Activated CD8-positive, alpha-beta memory T cell treated with anti-CD3 and anti-CD28 coated beads, Interleukin-2, amount 50 U/mL, for 24 hours (primary cell): ENCODE results near the gene MGAT5.
"Not testable (repeated sequence)": the region's sequence is repeated elsewhere in the genome, so short reads cannot be mapped to it uniquely, and the experiment has no call there.

ENCODE experiments used
- DNase-seq: peaks from one replicate; pipeline ENCODE4 v3.0.0-alpha.2; 2020; ENCODE audit errors: extremely low read depth

MGAT5 gene

GRCh38 chr2:134463699-134464022 lies 209.8 kb downstream of the MGAT5 start:
- DNase-seq: no peak

- DNase-seq: no peak
Measured at GRCh38 chr2:134465228-134466105, 211.6 kb downstream of the MGAT5 start.

DNA sequence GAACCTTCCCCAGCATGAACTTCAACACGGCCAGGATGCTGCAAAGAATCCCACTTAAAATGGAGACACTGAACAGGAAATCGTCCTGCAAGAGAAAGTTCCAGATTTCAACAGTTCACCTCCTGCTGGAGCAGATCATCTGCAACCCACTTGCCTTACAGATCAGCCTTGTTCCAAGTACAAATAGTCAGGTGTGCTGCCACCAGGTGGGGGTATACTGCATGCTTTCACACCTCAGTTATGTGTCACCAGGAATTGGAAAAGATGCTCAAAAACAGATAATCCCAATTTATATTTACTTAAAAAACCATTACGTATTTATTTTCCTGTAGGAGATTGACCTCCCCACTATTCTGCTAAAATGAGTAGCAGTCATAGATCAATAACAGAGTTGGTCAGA lies 212.3 kb downstream of the MGAT5 start:
- DNase-seq: no peak

DNA sequence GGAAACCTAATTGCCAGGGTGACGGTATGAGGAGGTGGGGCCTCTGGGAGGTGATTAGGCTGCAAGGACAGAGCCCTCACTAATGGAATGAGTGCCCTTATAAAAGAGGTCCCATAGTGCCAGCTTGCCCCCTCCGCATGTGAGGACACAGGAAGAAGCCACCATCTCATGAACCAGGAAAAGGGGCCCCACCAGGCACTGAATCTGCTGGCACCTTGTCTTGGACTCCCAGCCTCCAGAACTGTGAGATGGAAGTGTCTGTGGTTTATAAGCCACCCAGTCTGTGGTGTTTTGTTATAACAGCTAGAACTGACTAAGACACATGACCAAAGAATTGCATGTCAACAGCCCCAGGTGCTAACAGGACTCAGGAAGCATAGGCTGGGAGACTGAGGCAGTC lies 214.3 kb downstream of the MGAT5 start:
- DNase-seq: no peak

GRCh38 chr2:134468776-134469175 lies 214.9 kb downstream of the MGAT5 start:
- DNase-seq: no peak

GRCh38 chr2:134469516-134470115 lies 215.7 kb downstream of the MGAT5 start:
- DNase-seq: no peak

DNA sequence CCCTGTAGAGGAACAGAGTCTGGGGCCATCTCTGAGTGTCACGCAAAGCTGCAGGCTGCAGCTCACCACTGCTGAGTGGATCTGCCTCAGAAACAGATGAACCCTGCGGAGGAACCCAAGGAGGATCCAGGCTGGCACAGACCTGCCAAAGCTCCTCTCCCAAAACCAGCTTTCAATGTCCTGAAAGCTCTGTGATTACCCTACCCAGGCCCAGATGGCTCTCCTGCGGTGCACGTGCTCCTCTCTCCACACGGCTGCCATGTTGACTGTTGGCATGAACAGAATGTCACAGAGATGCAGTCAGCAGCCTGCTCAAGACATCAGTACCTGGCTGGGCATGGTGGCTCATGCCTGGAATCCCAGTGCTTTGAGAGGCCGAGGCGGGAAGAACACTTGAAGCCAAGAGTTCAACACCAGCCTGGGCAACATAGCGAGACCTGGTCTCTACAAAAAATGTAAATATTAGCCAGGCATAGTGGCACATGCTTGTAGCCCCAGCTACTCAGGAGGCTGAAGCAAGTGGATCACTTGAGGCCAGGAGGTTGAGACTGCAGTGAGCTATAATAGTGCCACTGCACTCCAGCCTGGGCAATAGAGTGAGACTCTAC lies 216.8 kb downstream of the MGAT5 start:
- DNase-seq: no peak

DNA sequence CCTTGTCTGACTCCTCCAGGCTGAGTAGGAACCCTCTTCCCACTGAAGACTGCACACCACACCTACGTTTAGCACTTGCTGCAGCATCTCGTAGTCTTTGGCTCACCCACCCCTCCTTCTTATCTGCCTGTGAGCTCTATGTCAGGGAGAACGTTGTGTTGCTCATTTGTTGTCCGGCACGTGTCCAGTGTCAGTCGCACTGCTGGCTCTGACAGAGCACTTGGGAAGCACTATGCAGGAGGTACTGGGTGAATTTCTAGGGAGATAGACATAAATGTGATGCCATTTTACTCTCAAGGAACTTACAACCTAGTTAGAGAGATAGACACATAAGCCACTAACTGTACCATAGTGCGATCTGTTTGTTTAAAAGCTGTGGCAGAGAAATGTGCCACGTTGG lies 223.1 kb downstream of the MGAT5 start:
- not testable (repeated sequence) for DNase-seq

GRCh38 chr2:134479696-134480330 lies 225.9 kb downstream of the MGAT5 start:
- no peak for DNase-seq

DNA sequence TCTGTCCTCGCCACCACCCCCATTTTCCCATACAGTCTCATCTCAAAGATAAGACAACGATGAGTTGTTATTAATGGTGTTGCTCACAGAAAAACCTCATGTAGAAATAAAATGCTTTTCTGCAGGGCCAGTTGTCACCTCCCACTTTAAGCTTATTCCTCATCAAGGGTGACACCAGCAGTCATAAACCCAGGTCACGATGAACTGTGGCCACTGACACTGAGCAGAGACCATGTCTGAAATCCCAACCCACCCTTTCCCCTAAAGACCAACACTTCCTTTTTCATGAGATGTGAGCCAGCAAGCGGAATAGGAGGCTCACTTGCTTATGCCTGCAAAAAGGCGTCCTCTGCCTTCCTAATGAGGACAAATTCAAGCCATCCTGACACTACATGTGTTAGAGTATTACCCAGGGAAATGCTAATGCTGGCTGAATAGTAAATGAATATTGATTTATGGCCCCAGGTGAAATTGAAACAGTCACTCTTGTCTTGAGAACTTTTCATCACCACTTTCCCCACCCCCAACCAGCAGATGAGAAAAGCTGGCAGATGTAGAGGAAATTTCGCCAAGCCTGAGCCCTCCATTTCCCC lies 228.4 kb downstream of the MGAT5 start:
- no peak for DNase-seq

- DNase-seq: no peak
Measured at GRCh38 chr2:134482766-134483340, 229.0 kb downstream of the MGAT5 start.

DNA sequence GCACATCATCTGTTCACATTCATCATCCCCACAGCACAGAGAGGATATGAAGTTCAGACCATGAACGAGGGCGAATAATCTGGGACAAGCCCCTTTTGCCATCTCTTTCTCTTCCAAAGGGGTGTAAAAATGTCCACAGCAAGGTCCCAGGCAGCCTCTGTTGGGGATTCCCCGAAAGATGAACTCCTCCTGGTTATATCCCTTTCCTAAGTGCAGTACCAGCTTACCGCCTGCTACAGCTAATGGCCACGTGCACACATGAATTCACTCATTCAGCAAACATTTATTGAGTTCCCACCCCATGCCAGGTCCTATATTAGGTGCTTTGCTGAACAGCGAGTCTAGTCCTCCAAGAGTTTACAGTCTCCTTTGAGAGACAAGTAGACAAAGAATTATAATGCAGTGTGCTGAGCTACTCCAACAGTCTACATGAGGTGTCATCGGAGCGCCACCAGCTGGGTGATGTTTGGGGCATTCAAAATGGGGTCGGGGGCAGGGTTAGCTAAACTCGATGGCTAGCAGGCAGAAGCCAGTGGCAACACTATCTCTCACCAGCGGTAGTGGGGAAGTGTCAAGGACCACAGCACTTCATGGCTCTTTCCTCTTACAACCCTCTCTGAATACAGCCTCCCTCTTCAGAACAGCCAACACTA lies 236.0 kb downstream of the MGAT5 start:
- no peak for DNase-seq

DNA sequence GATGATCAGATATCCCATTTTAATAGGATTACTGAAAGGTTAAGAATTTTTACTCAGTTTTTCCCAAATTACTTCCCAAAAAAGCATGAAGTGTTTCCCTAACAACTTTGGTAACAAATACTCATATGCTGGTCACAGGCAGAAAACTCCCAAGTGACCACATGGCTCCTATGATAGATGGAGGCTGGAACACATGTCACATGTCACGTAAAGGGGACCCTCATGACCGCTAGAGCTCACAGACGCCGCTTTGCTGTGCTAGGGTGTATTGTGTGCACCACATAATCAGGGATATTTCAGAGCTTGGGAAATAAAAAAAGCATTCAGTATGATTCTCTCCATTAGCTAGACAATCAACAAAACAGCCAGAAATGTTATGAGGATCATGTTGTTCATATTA lies 236.7 kb downstream of the MGAT5 start:
- no peak for DNase-seq

GRCh38 chr2:134491022-134491421 lies 237.2 kb downstream of the MGAT5 start:
- no peak for DNase-seq

DNA sequence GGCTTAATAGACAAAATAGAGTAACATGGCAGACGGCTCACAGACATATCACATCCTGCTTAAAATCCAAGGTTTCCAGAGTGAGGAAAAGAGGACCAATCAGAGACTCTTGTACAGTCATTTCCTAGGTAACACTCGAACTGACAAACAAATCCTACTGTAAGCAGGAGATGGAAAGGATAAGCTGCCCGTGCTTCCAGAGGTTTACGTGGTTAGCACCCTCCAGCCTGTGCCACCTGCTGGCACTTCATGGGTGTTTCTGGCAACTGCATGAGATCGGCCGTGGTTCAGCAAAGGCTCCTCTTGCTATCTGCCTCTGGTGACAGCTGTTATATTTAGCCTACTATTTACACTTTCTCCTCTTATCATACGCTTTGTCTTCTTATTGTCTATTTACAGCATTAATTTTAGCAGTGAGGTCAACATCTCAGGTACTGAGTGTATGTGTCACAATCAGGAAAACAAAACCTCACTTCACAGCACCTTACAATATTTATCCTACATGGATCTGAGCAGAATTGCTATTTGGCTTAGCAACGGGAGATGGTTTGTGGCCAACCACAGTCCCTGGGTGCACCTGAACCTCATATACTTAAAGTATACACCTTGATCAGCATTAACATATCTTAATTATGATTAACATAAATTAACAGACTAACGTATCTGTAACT lies 238.0 kb downstream of the MGAT5 start:
- no peak for DNase-seq

GRCh38 chr2:134493797-134494196 lies 239.9 kb downstream of the MGAT5 start:
- DNase-seq: no peak

DNA sequence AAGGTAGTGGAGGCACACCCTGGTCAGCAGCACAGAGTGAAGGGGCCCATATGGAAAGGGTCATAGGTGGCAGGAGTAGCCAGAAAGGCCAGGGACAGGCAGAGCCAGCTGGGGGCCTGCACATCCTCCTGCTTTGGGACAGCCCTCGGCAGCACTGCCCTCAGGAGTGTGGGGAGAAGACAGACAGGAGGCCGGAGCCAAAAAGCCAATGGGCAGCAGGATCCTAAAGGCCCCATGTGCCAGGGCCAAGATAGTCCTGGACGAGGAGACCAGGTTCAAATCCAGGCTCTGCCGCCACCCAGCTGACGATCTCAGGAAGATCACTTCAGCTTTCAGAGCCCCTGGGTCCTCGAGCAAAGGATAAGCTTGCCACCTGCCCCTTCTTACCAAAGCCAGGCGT lies 244.8 kb downstream of the MGAT5 start:
- no peak for DNase-seq

- DNase-seq: no peak
Measured at GRCh38 chr2:134499307-134499926, 245.5 kb downstream of the MGAT5 start.

DNA sequence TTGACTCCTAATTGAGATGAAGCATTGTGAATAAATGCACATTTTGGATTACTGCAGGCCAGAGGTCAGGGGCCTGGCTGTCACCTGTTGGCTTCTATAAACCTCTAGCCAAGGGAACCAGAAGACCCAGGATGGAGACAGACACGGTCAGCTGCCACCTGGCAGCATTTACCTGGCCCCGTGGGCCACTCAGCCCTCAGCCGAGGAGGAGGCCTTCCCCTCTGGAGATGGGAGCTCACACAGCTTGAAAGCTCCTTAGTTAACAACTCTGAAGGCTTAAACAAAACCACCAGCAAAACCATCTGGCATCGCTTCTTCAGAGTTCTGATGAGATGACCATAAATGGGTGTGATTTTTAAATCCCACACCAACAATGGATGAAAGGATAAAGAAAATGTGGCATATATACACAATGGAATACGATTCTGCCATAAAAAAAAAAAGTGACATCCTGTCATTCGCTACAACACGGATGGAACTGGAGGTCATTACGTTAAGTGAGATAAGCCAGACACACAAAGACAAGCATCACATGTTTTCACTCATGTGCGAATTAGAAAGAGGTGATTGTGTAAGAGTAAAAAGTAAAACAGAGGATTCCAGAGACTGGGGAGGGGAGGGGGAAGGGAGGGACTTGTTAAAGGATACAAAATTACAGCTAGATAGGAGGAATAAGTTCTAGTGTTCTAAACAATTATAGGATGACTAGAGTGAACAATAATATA lies 246.5 kb downstream of the MGAT5 start:
- no peak for DNase-seq
